ENCODE results near the gene LRG1. TPM values are rescaled to one million over a fixed set of nuclear protein-coding genes. Genes with fewer than 3 reads are reported as not detected.
A peak's percentile ranks its signal among the peaks of the same experiment; 100 is the strongest.

LRG1 gene
- total RNA-seq, 1 donor from 2014 or later, result not detected

DNA sequence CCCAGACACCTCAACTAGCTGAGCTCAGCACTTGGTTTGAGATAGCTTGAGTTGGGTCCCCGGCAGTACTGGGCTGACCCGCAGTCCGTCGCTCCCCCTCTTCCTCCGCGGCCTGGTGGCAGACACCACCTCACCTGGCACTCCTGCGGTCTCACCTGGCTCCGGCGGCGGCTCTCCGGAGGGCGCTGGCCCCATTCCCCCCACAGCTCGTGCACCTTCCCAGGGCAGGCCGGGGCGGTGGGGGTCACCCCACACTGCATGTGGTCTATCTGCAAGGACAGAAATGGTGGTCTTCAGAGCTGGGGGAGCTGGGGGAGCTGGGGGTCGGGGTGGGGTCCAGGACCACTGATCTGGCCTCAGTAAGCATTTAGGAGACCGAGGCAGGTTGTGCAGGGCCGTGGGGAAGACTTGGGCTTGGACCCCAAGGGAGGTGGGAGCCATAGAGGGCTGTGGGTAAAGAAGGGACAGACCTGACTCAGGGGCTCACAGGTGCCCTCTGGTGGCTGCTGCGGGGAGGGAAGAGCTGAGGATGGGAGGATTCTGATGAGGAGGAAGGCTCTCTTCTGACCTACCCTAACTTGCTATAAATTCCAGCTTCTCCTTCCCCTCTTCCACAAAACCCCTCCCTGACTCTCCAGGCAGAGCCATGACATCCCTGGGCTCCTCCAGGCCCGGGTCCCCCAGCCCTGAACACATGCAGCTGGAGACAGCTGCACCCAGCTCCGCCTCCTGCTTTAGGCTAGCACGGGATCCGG is 14.9 kb downstream of the LRG1 start:
- H3K27me3 ChIP-seq, result peaks cover 7% of the 10 kb centered on the region
- TF ChIP-seq, protein P1, sequence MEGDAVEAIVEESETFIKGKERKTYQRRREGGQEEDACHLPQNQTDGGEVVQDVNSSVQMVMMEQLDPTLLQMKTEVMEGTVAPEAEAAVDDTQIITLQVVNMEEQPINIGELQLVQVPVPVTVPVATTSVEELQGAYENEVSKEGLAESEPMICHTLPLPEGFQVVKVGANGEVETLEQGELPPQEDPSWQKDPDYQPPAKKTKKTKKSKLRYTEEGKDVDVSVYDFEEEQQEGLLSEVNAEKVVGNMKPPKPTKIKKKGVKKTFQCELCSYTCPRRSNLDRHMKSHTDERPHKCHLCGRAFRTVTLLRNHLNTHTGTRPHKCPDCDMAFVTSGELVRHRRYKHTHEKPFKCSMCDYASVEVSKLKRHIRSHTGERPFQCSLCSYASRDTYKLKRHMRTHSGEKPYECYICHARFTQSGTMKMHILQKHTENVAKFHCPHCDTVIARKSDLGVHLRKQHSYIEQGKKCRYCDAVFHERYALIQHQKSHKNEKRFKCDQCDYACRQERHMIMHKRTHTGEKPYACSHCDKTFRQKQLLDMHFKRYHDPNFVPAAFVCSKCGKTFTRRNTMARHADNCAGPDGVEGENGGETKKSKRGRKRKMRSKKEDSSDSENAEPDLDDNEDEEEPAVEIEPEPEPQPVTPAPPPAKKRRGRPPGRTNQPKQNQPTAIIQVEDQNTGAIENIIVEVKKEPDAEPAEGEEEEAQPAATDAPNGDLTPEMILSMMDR (IDR thresholded peaks at IDR 0.05), result peak; percentile 76
- no peak for TF ChIP-seq EZH2phosphoT487 (IDR thresholded peaks at IDR 0.05)
- H3K4me1 ChIP-seq, result no peaks in the 10 kb centered on the region
- peak; percentile 61 for DNase-seq (ENCODE audit: low spot score)
- H3K27ac Mint-ChIP-seq, result no peak overlapping the region
- H3K4me3 ChIP-seq, result no peak overlapping the region
- H3K4me3 Mint-ChIP-seq, result peak overlapping the region; percentile 52
- peaks cover 1% of the 10 kb centered on the region for H3K9me3 Mint-ChIP-seq
- no peaks in the 10 kb centered on the region for H3F3A ChIP-seq (ENCODE audit: low read depth)
- no peaks in the 10 kb centered on the region for H3K9me3 ChIP-seq (ENCODE audit: low read depth)
- no peak overlapping the region for H3K27ac ChIP-seq
- no peaks in the 10 kb centered on the region for H3K36me3 Mint-ChIP-seq
- no peak overlapping the region for H2AFZ ChIP-seq (replicated peaks)
- H4K20me1 ChIP-seq (ENCODE audit: low read depth), result peaks cover 3% of the 10 kb centered on the region
- H3K79me2 ChIP-seq (ENCODE audit: low read depth), result no peaks in the 10 kb centered on the region
- H3K4me2 ChIP-seq, result no peak overlapping the region
- H3K4me1 Mint-ChIP-seq, result no peaks in the 10 kb centered on the region
- no peaks in the 10 kb centered on the region for H3K36me3 ChIP-seq
- peaks cover 11% of the 10 kb centered on the region for H3K27me3 Mint-ChIP-seq (ENCODE audit: insufficient read depth, low read depth)
- no peak overlapping the region for H3K9ac ChIP-seq

DNA sequence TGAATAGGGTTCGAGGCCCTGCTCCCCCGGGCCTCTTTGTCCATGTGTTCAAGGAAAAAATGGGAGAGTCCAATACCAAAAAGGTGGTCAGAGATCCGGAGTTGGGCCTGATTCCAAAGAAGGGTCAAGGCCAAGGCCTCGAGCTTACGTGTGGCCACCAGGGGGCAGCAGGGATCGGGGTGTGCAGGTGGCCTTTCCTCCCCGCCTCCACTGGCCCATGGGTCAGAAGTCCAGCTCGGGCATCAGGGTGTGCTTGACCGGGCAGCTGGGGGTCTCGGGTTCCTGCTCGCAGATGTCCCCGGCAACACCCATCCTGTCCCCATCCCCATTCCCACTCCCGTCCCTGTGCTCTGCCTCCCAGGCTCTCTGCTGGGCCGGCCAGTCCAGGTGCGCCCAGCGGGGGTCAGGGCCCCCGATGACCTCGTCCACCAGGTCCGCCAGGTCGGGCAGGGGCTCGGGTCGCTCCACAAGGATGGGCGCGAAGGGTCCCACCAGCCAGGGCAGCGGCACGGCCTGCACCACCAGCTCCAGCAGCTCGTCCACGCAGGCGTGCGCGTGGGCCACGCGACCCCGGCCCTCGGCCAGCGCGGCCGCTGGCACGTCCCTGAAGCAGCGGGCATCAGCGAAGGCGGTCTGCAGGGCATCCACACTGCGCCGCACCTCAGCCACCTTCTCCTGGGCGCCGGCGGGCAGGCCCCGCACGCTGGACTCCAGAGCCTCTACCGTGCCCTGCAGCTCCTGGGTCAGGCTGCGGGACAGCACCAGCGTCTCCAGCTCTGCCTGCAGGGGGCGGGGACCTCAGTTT is 16.3 kb downstream of the LRG1 start:
- Mint-ChIP-seq H3K4me1 (peaks cover 3% of the 10 kb centered on the region), H3K36me3 (no peaks in the 10 kb centered on the region), H3K9me3 (peaks cover 3% of the 10 kb centered on the region), H3K27ac (no peak overlapping the region), H3K27me3 (ENCODE audit: insufficient read depth, low read depth) (peaks cover 13% of the 10 kb centered on the region), H3K4me3 (no peak overlapping the region)
- Histone ChIP-seq H3K79me2 (ENCODE audit: low read depth) (no peaks in the 10 kb centered on the region), H3K4me2 (no peak overlapping the region), H3K27me3 (peaks cover 7% of the 10 kb centered on the region), H3K36me3 (no peaks in the 10 kb centered on the region), H3K9ac (no peak overlapping the region), H3K27ac (no peak overlapping the region), H3K4me1 (no peaks in the 10 kb centered on the region), H3F3A (ENCODE audit: low read depth) (no peaks in the 10 kb centered on the region), H3K9me3 (ENCODE audit: low read depth) (no peaks in the 10 kb centered on the region), H2AFZ (replicated peaks) (no peak overlapping the region), H3K4me3 (no peak overlapping the region), H4K20me1 (ENCODE audit: low read depth) (peaks cover 3% of the 10 kb centered on the region)
- peak; percentile 37 for DNase-seq (ENCODE audit: low spot score)
- no peak for TF ChIP-seq EZH2phosphoT487 (IDR thresholded peaks at IDR 0.05)
- no peak for TF ChIP-seq EZH2 (IDR thresholded peaks at IDR 0.05)
- TF ChIP-seq, protein P1 (IDR thresholded peaks at IDR 0.05), result peak; percentile 63

DNA sequence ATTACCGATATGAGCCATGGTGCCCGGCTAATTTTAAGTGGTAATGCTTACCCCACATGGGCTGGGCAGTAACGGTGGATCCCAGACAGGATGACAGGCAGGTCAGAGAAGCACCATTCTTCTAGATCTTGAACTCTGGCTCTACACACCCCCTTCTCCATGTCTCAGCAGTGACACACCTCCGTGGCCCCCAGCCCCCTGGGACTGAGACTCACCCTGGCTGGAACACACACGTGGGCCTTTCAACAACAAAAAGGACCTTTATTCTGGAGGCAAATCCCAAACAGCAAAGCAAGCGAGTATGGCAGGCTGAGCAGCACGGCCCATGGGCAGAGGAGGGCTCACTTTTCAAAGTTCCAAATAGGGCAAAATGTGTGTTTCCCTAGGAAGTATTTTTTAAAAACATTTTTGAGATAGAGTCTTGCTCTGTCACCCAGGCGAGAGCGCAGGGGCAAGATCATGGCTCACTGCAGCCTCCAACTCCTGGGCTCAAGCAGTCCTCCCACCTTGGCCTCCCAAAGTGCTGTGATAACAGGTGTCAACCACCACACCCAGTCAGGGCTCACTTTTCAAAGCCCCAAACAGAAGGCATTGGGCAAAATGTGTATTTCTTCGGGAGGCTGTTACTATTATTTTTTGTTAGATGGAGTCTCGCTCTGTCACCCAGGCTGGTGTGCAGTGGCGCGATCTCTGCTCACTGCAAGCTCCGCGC is 17.4 kb downstream of the LRG1 start:
- Histone ChIP-seq H3K79me2 (ENCODE audit: low read depth) (no peaks in the 10 kb centered on the region), H2AFZ (replicated peaks) (no peak overlapping the region), H3K27ac (no peak overlapping the region), H3K9ac (no peak overlapping the region), H3K27me3 (peaks cover 7% of the 10 kb centered on the region), H3K9me3 (ENCODE audit: low read depth) (no peaks in the 10 kb centered on the region), H3K4me1 (no peaks in the 10 kb centered on the region), H3F3A (ENCODE audit: low read depth) (no peaks in the 10 kb centered on the region), H3K4me2 (no peak overlapping the region), H3K36me3 (no peaks in the 10 kb centered on the region), H4K20me1 (ENCODE audit: low read depth) (peaks cover 3% of the 10 kb centered on the region), H3K4me3 (no peak overlapping the region)
- Mint-ChIP-seq H3K27ac (no peak overlapping the region), H3K36me3 (no peaks in the 10 kb centered on the region), H3K9me3 (peaks cover 3% of the 10 kb centered on the region), H3K4me1 (peaks cover 3% of the 10 kb centered on the region), H3K27me3 (ENCODE audit: insufficient read depth, low read depth) (peaks cover 12% of the 10 kb centered on the region), H3K4me3 (no peak overlapping the region)
- no peak for DNase-seq (ENCODE audit: low spot score)
- no peak for TF ChIP-seq EZH2phosphoT487 (IDR thresholded peaks at IDR 0.05)
- TF ChIP-seq, protein P1 (IDR thresholded peaks at IDR 0.05), result no peak
- TF ChIP-seq EZH2 (IDR thresholded peaks at IDR 0.05), result no peak
